ENCODE results near the gene CHRNB1. TPM values are rescaled to one million over a fixed set of nuclear protein-coding genes. Genes with fewer than 3 reads are reported as not detected.

CHRNB1 gene
- total and polyA plus RNA-seq, 2 of the 8 experiments (the other 6 are each of a cell fraction or from before 2014, with no cell fraction given): 14.1 to 28.2 TPM

- H3K79me1 ChIP-seq (ENCODE audit: low read depth, low read length): peaks cover 2% of the 10 kb centered on the region
- no peak overlapping the region for H2AFZ ChIP-seq (ENCODE audit: low read length)
- DNase-seq (ENCODE audit: low read depth in 1 of 2, low spot score in 2 of 2) (no peak), FAIRE-seq (no peak)
- no peak overlapping the region for H3K9ac ChIP-seq (replicated peaks in 1 of 4; ENCODE audit: extremely low read depth in 1 of 4, low read depth in 3 of 4, low read length in 3 of 4)
- H3K9me3 ChIP-seq (ENCODE audit: insufficient read depth in 2 of 2, low read depth in 1 of 2, low read length in 1 of 2): no peaks in the 10 kb centered on the region
- ChIA-PET CTCF (ENCODE audit: partially characterized antibody) (interaction anchor here (1.7 kb wide), 1 partner anchor 8 kb away, joined by 4 read pairs; no protein-coding TSS in a partner anchor), POLR2A (ENCODE audit: partially characterized antibody) (interaction anchor here (0.6 to 13.8 kb wide), 2 partner anchors 13 to 199 kb away, joined by 4 to 200 read pairs; partner anchors contain the start of genes POLR2A, SLC35G6 and ZBTB4)
- H3K27me3 ChIP-seq (replicated peaks in 1 of 4; ENCODE audit: control insufficient read depth in 3 of 4, extremely low read depth in 1 of 4, insufficient read depth in 3 of 4, low read length in 3 of 4): no peaks in the 10 kb centered on the region
- H2BK12ac ChIP-seq (ENCODE audit: low read depth, low read length): no peak overlapping the region
- peaks cover 0 to 3% (median 0%) of the 10 kb centered on the region in 4 experiments; a peak in 2 of 8 replicates for H3K36me3 ChIP-seq (ENCODE audit: control insufficient read depth in 2 of 4, insufficient read depth in 4 of 4, low read length in 3 of 4)
- no peak overlapping the region for H2BK20ac ChIP-seq (ENCODE audit: low read length)
- H2AK5ac ChIP-seq (ENCODE audit: low read depth, low read length): no peak overlapping the region
- H3K4me2 ChIP-seq (ENCODE audit: insufficient read depth in 1 of 2, low read depth in 2 of 2, low read length in 2 of 2): no peak overlapping the region
- no peaks in the 10 kb centered on the region for H3K23me2 ChIP-seq (ENCODE audit: low read depth, low read length)
- peaks cover 0 to 1% of the 10 kb centered on the region in 2 experiments for H4K20me1 ChIP-seq (replicated peaks in 1 of 2; ENCODE audit: control insufficient read depth in 1 of 2, insufficient read depth in 2 of 2, low read length in 2 of 2)
- no peaks in the 10 kb centered on the region for H3K4me1 ChIP-seq (replicated peaks in 1 of 4; ENCODE audit: control insufficient read depth in 3 of 4, insufficient read depth in 4 of 4, low read length in 3 of 4)
- H3K23ac ChIP-seq (ENCODE audit: insufficient read length): no peak overlapping the region
- H3K18ac ChIP-seq (ENCODE audit: extremely low read depth, low read length): no peak overlapping the region
- no peaks in the 10 kb centered on the region; a peak in 1 of 4 replicates for H3K79me2 ChIP-seq (ENCODE audit: control insufficient read depth in 1 of 2, insufficient read depth in 2 of 2, low read length in 2 of 2)
- no peak overlapping the region for H2BK15ac ChIP-seq (ENCODE audit: low read length)
- H3K4me3 ChIP-seq (ENCODE audit: extremely low read depth in 1 of 4, insufficient read depth in 2 of 4, low read depth in 3 of 4, low read length in 4 of 4): no peak overlapping the region
- no peak overlapping the region for H4K5ac ChIP-seq (ENCODE audit: insufficient read length, low read depth, low read length)
- H3K56ac ChIP-seq (replicated peaks; ENCODE audit: insufficient read length, low read depth, low read length): no peak overlapping the region
- no peak overlapping the region for H3K27ac ChIP-seq (ENCODE audit: low read depth, low read length)
- no peak overlapping the region for H2BK120ac ChIP-seq (replicated peaks; ENCODE audit: low read depth, low read length)
- no peak overlapping the region for H4K8ac ChIP-seq (ENCODE audit: extremely low read depth, insufficient read depth, low read length)
- no peak overlapping the region for H3K4ac ChIP-seq (replicated peaks; ENCODE audit: insufficient read length, low read depth, low read length)
- WGBS, 2 experiments (ENCODE audit: extremely low coverage in 1 of 2, insufficient coverage in 1 of 2, insufficient read length in 1 of 2, insufficient replicate concordance in 2 of 2, low coverage in 1 of 2, low lambda C conversion rate in 2 of 2, missing lambda C conversion rate in 1 of 2): 86% methylated on average over 12 of the region's 12 CpGs; no CpG with 5 or more reads in 1 of the 2 experiments
- H3K14ac ChIP-seq (ENCODE audit: insufficient read length): no peak overlapping the region
- no peak overlapping the region for H2BK5ac ChIP-seq (ENCODE audit: low read depth, low read length)
- no peak overlapping the region for H4K91ac ChIP-seq (replicated peaks; ENCODE audit: insufficient read length, low read length)
- TF ChIP-seq PHF8 (conservative IDR thresholded peaks at IDR 0.05; ENCODE audit: low read depth, low read length) (no peak), EP300 (IDR thresholded peaks at IDR 0.05; ENCODE audit: borderline replicate concordance in 1 of 2, low read depth in 2 of 2, low read length in 2 of 2) (no peak), SIRT6 (IDR thresholded peaks at IDR 0.05; ENCODE audit: low read length) (no peak), POLR2AphosphoS5 (IDR thresholded peaks at IDR 0.05; ENCODE audit: low read depth, low read length) (no peak), BRCA1 (IDR thresholded peaks at IDR 0.05; ENCODE audit: low read depth, low read length) (no peak), FOSL1 (IDR thresholded peaks at IDR 0.05; ENCODE audit: insufficient read depth, low read depth, low read length) (no peak), SIX5 (IDR thresholded peaks at IDR 0.05; ENCODE audit: low read depth, low read length) (no peak), TAF7 (optimal IDR thresholded peaks at IDR 0.05; ENCODE audit: borderline replicate concordance, low read depth, low read length) (no peak), YY1 (IDR thresholded peaks at IDR 0.05; ENCODE audit: low read depth, low read length) (no peak), EGR1 (IDR thresholded peaks at IDR 0.05; ENCODE audit: borderline replicate concordance, low read depth, low read length) (no peak), JUN (IDR thresholded peaks at IDR 0.05; ENCODE audit: low read depth, low read length) (no peak), TBP (IDR thresholded peaks at IDR 0.05; ENCODE audit: low read depth, low read length) (no peak), KDM5A (IDR thresholded peaks at IDR 0.05; ENCODE audit: low read length) (no peak), NANOG (IDR thresholded peaks at IDR 0.05; ENCODE audit: insufficient read depth, low read depth, low read length, poor library complexity, severe bottlenecking) (no peak)
These were observed 24.0 kb downstream of the CHRNB1 start for GRCh38 chr17:7468804-7469389.
